ENCODE measurements around the gene SNX25.
"Not testable (repeated sequence)": the region's sequence is repeated elsewhere in the genome, so short reads cannot be mapped to it uniquely, and the experiment has no call there.

SNX25 gene

GRCh38 chr4:185235843-185236503 lies 26.6 kb downstream of the SNX25 start:
- Histone ChIP-seq H3K4me1 (ENCODE audit: low read depth, poor library complexity, severe bottlenecking) (no peaks in the 10 kb centered on the region), H3K27me3 (ENCODE audit: insufficient read depth, low read depth) (no peaks in the 10 kb centered on the region), H3K4me2 (no peak overlapping the region), H4K20me1 (ENCODE audit: insufficient read depth) (peaks cover 3% of the 10 kb centered on the region; the same call in 1 of the 2 replicates), H2AFZ (ENCODE audit: low read depth) (no peak overlapping the region), H3K79me2 (ENCODE audit: insufficient read depth, low read depth) (no peaks in the 10 kb centered on the region; the same call in 1 of the 2 replicates), H3K36me3 (ENCODE audit: insufficient read depth) (no peaks in the 10 kb centered on the region), H3K9ac (no peak overlapping the region), H3K4me3 (IDR thresholded peaks at IDR 0.05; ENCODE audit: insufficient read depth, low read depth, low read length) (no peak overlapping the region), H3K27ac (no peak overlapping the region)
- TF ChIP-seq, protein P1, sequence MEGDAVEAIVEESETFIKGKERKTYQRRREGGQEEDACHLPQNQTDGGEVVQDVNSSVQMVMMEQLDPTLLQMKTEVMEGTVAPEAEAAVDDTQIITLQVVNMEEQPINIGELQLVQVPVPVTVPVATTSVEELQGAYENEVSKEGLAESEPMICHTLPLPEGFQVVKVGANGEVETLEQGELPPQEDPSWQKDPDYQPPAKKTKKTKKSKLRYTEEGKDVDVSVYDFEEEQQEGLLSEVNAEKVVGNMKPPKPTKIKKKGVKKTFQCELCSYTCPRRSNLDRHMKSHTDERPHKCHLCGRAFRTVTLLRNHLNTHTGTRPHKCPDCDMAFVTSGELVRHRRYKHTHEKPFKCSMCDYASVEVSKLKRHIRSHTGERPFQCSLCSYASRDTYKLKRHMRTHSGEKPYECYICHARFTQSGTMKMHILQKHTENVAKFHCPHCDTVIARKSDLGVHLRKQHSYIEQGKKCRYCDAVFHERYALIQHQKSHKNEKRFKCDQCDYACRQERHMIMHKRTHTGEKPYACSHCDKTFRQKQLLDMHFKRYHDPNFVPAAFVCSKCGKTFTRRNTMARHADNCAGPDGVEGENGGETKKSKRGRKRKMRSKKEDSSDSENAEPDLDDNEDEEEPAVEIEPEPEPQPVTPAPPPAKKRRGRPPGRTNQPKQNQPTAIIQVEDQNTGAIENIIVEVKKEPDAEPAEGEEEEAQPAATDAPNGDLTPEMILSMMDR (conservative IDR thresholded peaks at IDR 0.05; ENCODE audit: low read depth, low read length) = no peak

- no peak overlapping the region for H3K9ac ChIP-seq
- no peaks in the 10 kb centered on the region for H3K36me3 ChIP-seq (ENCODE audit: insufficient read depth)
- peaks cover 3% of the 10 kb centered on the region; the same call in 1 of the 2 replicates for H4K20me1 ChIP-seq (ENCODE audit: insufficient read depth)
- no peak overlapping the region for H3K4me2 ChIP-seq
- H3K27me3 ChIP-seq (ENCODE audit: insufficient read depth, low read depth) = no peaks in the 10 kb centered on the region
- H3K4me3 ChIP-seq (IDR thresholded peaks at IDR 0.05; ENCODE audit: insufficient read depth, low read depth, low read length) = no peak overlapping the region
- no peak overlapping the region for H2AFZ ChIP-seq (ENCODE audit: low read depth)
- TF ChIP-seq, protein P1 (conservative IDR thresholded peaks at IDR 0.05; ENCODE audit: low read depth, low read length) = no peak
- no peaks in the 10 kb centered on the region; the same call in 1 of the 2 replicates for H3K79me2 ChIP-seq (ENCODE audit: insufficient read depth, low read depth)
- no peak overlapping the region for H3K27ac ChIP-seq
- H3K4me1 ChIP-seq (ENCODE audit: low read depth, poor library complexity, severe bottlenecking) = no peaks in the 10 kb centered on the region
Measured at GRCh38 chr4:185237175-185237574, 27.8 kb downstream of the SNX25 start.

DNA sequence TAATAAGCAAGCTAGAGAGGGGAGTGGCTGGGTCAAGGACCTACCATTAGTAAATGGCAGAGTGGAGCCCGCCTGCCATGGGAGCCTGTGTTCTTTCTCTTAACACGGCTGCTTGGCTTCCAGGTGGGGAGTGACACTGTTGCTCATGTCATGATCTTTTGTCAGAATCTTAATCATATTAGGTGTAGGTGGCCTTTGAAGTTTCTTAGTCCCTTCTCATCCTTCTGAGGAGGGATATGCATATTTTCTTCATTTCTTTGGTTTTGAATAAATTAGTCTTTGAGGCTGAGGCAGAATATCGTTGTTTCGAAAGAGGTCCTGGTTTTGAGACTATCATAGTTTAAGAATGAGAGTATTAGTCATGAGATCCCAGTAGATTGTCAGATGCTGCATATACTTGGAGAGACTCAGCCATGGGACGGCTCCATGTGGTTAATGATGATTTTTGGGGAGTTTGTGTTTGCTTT lies 28.9 kb downstream of the SNX25 start:
- H3K27ac ChIP-seq = no peak overlapping the region
- H3K4me2 ChIP-seq = no peak overlapping the region
- H3K36me3 ChIP-seq (ENCODE audit: insufficient read depth) = no peaks in the 10 kb centered on the region
- no peaks in the 10 kb centered on the region; the same call in 1 of the 2 replicates for H3K79me2 ChIP-seq (ENCODE audit: insufficient read depth, low read depth)
- no peaks in the 10 kb centered on the region for H3K27me3 ChIP-seq (ENCODE audit: insufficient read depth, low read depth)
- H4K20me1 ChIP-seq (ENCODE audit: insufficient read depth) = peaks cover 3% of the 10 kb centered on the region; the same call in 1 of the 2 replicates
- TF ChIP-seq, protein P1 (conservative IDR thresholded peaks at IDR 0.05; ENCODE audit: low read depth, low read length) = no peak
- H2AFZ ChIP-seq (ENCODE audit: low read depth) = no peak overlapping the region
- no peak overlapping the region for H3K9ac ChIP-seq
- no peaks in the 10 kb centered on the region for H3K4me1 ChIP-seq (ENCODE audit: low read depth, poor library complexity, severe bottlenecking)
- H3K4me3 ChIP-seq (IDR thresholded peaks at IDR 0.05; ENCODE audit: insufficient read depth, low read depth, low read length) = no peak overlapping the region

DNA sequence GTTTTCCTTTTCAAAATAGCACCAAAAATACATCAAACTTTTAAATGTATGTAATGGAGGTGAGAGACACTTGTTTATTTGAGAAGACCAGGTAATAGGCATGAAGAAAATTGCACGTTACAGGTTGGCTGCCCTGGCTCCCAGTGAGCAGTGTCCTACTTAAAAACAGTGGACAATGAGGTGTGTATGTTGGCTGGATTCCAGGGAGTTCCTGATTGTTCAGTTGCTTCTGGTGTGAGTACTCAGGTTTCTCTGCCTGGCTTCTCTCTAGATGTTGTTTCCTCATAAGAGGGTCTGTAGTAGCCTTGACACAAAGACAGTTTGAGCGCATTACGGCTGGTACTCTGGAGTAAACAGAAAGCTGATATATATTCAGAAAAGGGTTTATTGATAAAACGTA lies 29.4 kb downstream of the SNX25 start:
- Histone ChIP-seq H4K20me1 (ENCODE audit: insufficient read depth) (peaks cover 3% of the 10 kb centered on the region; the same call in 1 of the 2 replicates), H3K27me3 (ENCODE audit: insufficient read depth, low read depth) (no peaks in the 10 kb centered on the region), H3K4me3 (IDR thresholded peaks at IDR 0.05; ENCODE audit: insufficient read depth, low read depth, low read length) (no peak overlapping the region), H3K36me3 (ENCODE audit: insufficient read depth) (no peaks in the 10 kb centered on the region), H3K4me2 (no peak overlapping the region), H3K9ac (no peak overlapping the region), H3K27ac (no peak overlapping the region), H3K79me2 (ENCODE audit: insufficient read depth, low read depth) (no peaks in the 10 kb centered on the region), H3K4me1 (ENCODE audit: low read depth, poor library complexity, severe bottlenecking) (no peaks in the 10 kb centered on the region), H2AFZ (ENCODE audit: low read depth) (no peak overlapping the region)
- TF ChIP-seq, protein P1 (conservative IDR thresholded peaks at IDR 0.05; ENCODE audit: low read depth, low read length) = no peak

DNA sequence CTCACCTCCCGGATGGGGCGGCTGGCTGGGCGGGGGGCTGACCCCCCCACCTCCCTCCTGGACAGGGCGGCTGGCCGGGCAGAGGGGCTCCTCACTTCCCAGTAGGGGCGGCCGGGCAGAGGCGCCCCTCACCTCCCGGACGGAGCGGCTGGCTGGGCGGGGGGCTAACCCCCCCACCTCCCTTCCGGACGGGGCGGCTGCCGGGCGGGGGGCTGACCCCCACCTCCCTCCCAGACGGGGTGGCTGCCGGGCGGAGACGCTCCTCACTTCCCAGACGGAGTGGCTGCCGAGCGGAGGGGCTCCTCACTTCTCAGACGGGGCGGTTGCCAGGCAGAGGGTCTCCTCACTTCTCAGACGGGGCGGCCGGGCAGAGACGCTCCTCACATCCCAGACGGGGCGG lies 31.1 kb downstream of the SNX25 start:
- not testable (repeated sequence) for H3K9ac ChIP-seq; H4K20me1 ChIP-seq (ENCODE audit: insufficient read depth); H3K36me3 ChIP-seq (ENCODE audit: insufficient read depth); H3K4me3 ChIP-seq (IDR thresholded peaks at IDR 0.05; ENCODE audit: insufficient read depth, low read depth, low read length); H2AFZ ChIP-seq (ENCODE audit: low read depth); H3K27ac ChIP-seq; H3K79me2 ChIP-seq (ENCODE audit: insufficient read depth, low read depth); H3K4me1 ChIP-seq (ENCODE audit: low read depth, poor library complexity, severe bottlenecking); H3K4me2 ChIP-seq; H3K27me3 ChIP-seq (ENCODE audit: insufficient read depth, low read depth)

All from KMS-11 (cell line).